H7 (cell line): ENCODE measurements around the gene LETM1. TPM values are rescaled to one million over a fixed set of nuclear protein-coding genes. Genes with fewer than 3 reads are reported as not detected.
"Not testable (repeated sequence)": the region's sequence is repeated elsewhere in the genome, so short reads cannot be mapped to it uniquely, and the experiment has no call there.

ENCODE experiments used
- DNase-seq: peaks from one replicate; pipeline ENCODE4 v3.0.0; 2012
- H3K27me3 ChIP-seq: 2 replicates; pipeline ENCODE4 v1.6.0; 2011; ENCODE audit warnings: mild to moderate bottlenecking, low read length; ENCODE audit not compliant: control insufficient read depth, insufficient read depth
- H3K36me3 ChIP-seq: replicated peaks from 2 replicates; pipeline ENCODE4 v1.5.1; 2011; ENCODE audit warnings: low read length; ENCODE audit not compliant: control insufficient read depth, insufficient read depth
- H3K4me3 ChIP-seq: 2 replicates; pipeline ENCODE4 v1.5.1; 2011; ENCODE audit warnings: low read depth, mild to moderate bottlenecking, control low read depth, low read length, moderate library complexity; ENCODE audit not compliant: insufficient read depth
- total RNA-seq: library from RNA; depleted of rRNA; stranded (reverse); fragments of >200 nt; shearing (Covaris generic); gene quantifications from 2 replicates; pipeline ENCODE4 v1.2.3, GENCODE V29; 2014

Gene LETM1
- total RNA-seq, 1 experiment from 2014 or later: 80.5 TPM

GRCh38 chr4:1851160-1851559 is 4.8 kb downstream of the LETM1 start:
- Histone ChIP-seq H3K36me3 (no peaks in the 10 kb centered on the region; the same call in 1 of the 2 replicates), H3K4me3 (no peak overlapping the region), H3K27me3 (peaks cover 2% of the 10 kb centered on the region; the same call in 1 of the 2 replicates)
- DNase-seq: peak; percentile 86

- no peak for DNase-seq
- no peaks in the 10 kb centered on the region; the same call in 1 of the 2 replicates for H3K36me3 ChIP-seq
- no peak overlapping the region for H3K4me3 ChIP-seq
- H3K27me3 ChIP-seq: peaks cover 2% of the 10 kb centered on the region; the same call in 1 of the 2 replicates
These were observed 5.7 kb downstream of the LETM1 start for GRCh38 chr4:1850276-1850675.

- Histone ChIP-seq H3K4me3 (no peak overlapping the region), H3K27me3 (no peaks in the 10 kb centered on the region), H3K36me3 (peaks cover 6% of the 10 kb centered on the region; the same call in 1 of the 2 replicates)
- DNase-seq: no peak
These were observed 9.4 kb downstream of the LETM1 start for GRCh38 chr4:1846580-1846979.

GRCh38 chr4:1844618-1845017 is 11.3 kb downstream of the LETM1 start:
- H3K27me3 ChIP-seq, H3K36me3 ChIP-seq, H3K4me3 ChIP-seq, DNase-seq: not testable (repeated sequence)

- Histone ChIP-seq H3K4me3 (no peak overlapping the region), H3K27me3 (no peaks in the 10 kb centered on the region), H3K36me3 (peaks cover 10% of the 10 kb centered on the region)
- DNase-seq: no peak
These were observed 12.1 kb downstream of the LETM1 start for GRCh38 chr4:1843852-1844251.

GRCh38 chr4:1842993-1843448 is 12.9 kb downstream of the LETM1 start:
- peaks cover 14% of the 10 kb centered on the region for H3K36me3 ChIP-seq
- no peak overlapping the region for H3K4me3 ChIP-seq
- H3K27me3 ChIP-seq: no peaks in the 10 kb centered on the region
- no peak for DNase-seq

GRCh38 chr4:1842339-1842895 is 13.5 kb downstream of the LETM1 start:
- H3K36me3 ChIP-seq: peaks cover 14% of the 10 kb centered on the region
- DNase-seq: peak; percentile 77
- no peaks in the 10 kb centered on the region for H3K27me3 ChIP-seq
- no peak overlapping the region for H3K4me3 ChIP-seq

- Histone ChIP-seq H3K27me3 (no peaks in the 10 kb centered on the region), H3K4me3 (no peak overlapping the region), H3K36me3 (peaks cover 14% of the 10 kb centered on the region)
- DNase-seq: no peak
These were observed 14.1 kb downstream of the LETM1 start for GRCh38 chr4:1841887-1842210.

- Histone ChIP-seq H3K4me3 (no peak overlapping the region), H3K27me3 (no peaks in the 10 kb centered on the region), H3K36me3 (peaks cover 14% of the 10 kb centered on the region)
- DNase-seq: no peak
These were observed 14.6 kb downstream of the LETM1 start for GRCh38 chr4:1841201-1841886.

GRCh38 chr4:1839282-1839681 is 16.7 kb downstream of the LETM1 start:
- H3K36me3 ChIP-seq: peaks cover 18% of the 10 kb centered on the region
- H3K27me3 ChIP-seq: no peaks in the 10 kb centered on the region

GRCh38 chr4:1837069-1837468 is 18.9 kb downstream of the LETM1 start:
- H3K36me3 ChIP-seq: peaks cover 22% of the 10 kb centered on the region
- H3K4me3 ChIP-seq: no peak overlapping the region
- no peaks in the 10 kb centered on the region for H3K27me3 ChIP-seq
- DNase-seq: no peak

More at GRCh38 chr4:1839282-1839681, 16.7 kb downstream of the LETM1 start:
- no peak for DNase-seq
- H3K4me3 ChIP-seq: no peak overlapping the region

GRCh38 chr4:1836650-1837049 is 19.3 kb downstream of the LETM1 start:
- peaks cover 24% of the 10 kb centered on the region for H3K36me3 ChIP-seq
- no peaks in the 10 kb centered on the region for H3K27me3 ChIP-seq
- DNase-seq: no peak
- no peak overlapping the region for H3K4me3 ChIP-seq

GRCh38 chr4:1835836-1836235 is 20.1 kb downstream of the LETM1 start:
- DNase-seq, H3K27me3 ChIP-seq, H3K4me3 ChIP-seq: not testable (repeated sequence)
- peaks cover 25% of the 10 kb centered on the region for H3K36me3 ChIP-seq

GRCh38 chr4:1834047-1834775 is 21.7 kb downstream of the LETM1 start:
- Histone ChIP-seq H3K36me3 (peaks cover 28% of the 10 kb centered on the region), H3K4me3 (no peak overlapping the region), H3K27me3 (no peaks in the 10 kb centered on the region)
- DNase-seq: no peak
